Measurements from ENCODE around the gene PARG.
"Not testable (repeated sequence)": the region's sequence is repeated elsewhere in the genome, so short reads cannot be mapped to it uniquely, and the experiment has no call there.

PARG gene

DNA sequence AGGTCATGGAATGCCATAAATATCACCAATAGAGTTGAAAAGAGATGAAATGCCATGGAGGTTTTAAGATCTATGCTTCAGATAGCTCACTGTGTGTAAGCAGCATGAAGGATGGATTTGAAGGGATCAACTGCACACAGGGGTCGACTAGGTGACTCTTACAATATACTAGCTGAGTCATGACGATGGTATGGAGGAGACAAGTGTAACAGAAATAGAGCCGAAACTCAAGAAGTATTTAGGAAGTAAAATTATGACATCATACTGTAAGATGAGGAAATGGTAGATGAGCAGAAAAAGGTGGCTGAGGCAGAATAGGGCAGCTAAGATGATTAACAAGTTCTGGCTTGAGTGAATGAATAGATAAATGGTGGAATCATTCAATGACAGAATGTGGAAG lies 38.0 kb downstream of the PARG start:
- not testable (repeated sequence) for DNase-seq (ENCODE audit: low read depth in 2 of 2)

DNA sequence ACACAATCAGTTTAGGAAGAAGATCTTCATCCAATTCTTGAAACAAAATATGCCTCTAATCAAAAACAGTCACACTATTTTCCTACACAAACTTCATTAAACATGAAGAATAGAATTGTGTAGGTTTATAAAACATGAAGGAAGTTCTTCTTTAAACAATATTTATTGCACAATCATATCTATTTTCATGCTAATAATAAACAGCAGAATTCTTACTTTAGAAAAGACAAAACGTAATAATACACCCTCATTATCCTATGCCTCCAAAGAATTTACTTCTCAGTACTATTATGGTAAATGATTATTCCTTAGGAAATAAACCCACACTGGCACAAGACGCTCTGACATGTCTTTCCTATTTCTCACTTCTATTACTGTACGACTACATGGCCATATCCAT lies 41.4 kb downstream of the PARG start:
- DNase-seq (ENCODE audit: low read depth in 2 of 2): not testable (repeated sequence)

DNA sequence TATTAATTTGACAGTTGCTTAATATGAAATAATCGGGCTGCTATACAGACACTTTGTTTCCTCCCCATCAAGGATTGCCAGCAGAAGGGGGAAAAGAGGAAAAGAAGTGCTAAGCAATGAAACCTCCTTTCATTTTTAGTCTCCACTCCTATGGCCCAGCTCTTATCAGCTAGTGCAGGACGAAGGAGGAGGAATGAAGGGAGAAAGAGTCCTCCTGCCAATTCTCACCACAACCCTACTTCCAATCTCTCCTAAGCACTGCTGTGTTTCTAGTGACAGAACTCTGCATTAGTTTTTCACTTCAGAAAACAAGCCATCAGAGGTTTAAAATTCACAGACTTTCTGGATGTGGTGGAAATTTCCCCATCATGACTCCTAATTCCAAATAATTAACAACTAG lies 41.8 kb downstream of the PARG start:
- DNase-seq (ENCODE audit: low read depth in 2 of 2): not testable (repeated sequence)

- DNase-seq (ENCODE audit: low read depth in 2 of 2): not testable (repeated sequence)
Observed at GRCh38 chr10:49890025-49890424, 51.8 kb downstream of the PARG start.

DNA sequence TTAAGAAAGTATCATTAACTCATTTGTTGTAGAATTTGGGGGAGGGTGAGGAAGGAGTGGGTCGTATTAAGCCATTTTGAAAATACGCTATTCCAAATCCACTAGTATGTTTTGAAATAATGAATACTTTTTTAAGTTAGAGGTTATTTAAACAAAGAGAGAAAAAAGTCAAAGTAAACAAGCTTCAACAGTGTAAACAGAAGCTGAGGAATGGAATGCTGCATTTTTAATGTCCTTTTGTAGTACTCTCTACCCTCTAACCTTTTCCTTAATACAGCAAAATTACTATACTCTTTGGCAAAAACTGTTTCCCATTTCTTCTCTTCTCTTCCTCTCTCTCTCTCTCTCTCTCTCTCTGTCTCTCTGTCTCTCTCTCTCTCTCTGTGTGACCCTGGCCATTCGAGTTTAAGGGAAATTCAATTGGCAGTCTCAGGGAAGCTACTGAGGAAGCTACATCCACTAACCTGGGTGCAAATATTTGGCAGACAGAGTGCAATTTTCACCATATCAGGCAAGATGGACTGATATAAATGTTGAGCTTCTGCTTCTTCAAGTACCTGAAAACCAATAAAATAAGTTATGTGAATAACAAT lies 57.0 kb downstream of the PARG start:
- not testable (repeated sequence) for DNase-seq (ENCODE audit: low read depth in 2 of 2)

GRCh38 chr10:49883852-49884251 lies 58.0 kb downstream of the PARG start:
- DNase-seq (ENCODE audit: low read depth in 2 of 2): not testable (repeated sequence)

DNA sequence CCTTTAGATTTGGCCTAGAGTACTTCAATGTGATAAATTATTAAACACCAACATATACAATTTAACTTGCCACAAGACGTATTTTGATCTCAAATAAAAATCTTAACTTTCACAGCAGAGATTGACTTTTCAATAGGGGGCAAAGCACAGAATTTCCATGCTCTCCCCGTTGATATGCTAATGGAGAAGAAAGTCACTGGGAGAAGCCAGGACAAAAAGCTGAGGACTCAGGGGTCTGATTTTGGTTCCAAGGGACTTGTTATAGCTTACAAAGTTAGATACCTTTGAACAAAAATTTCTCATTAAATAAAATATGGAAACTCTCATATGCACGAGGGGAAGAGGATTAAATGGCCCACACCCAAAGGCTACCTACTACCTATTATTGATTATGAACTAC lies 59.5 kb downstream of the PARG start:
- not testable (repeated sequence) for DNase-seq (ENCODE audit: low read depth in 2 of 2)

DNA sequence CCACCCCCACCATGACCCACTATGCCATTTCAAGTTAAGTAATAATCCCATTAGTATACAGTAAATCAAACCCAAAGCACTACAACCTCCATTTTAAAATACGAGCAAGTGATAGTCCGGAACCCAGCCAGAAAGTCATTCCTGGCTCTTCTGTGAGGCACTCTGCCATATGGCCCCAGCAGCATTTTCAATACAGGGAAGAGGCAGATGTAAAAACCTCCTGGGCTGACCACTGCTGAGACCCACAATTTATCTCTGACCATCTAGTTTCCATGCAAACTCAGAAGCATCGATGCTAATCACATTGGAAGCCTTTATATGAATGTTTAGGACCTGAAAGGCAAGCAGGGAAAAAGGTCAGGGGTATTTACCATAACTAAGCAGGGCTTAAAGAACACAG lies 69.1 kb downstream of the PARG start:
- DNase-seq (ENCODE audit: low read depth in 2 of 2): not testable (repeated sequence)

DNA sequence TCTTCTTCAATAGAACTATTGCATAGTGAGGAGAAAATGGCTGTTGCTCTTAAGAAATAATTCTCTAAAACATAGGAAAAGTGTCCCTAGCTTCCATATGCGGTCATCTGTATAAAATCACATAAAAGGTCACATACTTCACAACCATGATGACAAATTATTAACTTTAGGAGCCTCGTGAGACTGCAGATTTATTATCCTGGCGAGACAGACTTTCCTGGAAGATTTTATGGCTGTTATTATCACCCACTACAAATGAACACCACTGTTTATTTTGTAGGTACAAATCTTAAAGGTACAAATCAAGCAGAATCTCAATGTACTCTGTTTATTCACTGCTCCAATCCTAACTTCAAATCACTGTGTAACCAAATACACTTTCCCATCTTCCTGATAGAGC lies 70.4 kb downstream of the PARG start:
- not testable (repeated sequence) for DNase-seq (ENCODE audit: low read depth in 2 of 2)

GRCh38 chr10:49859933-49860332 lies 81.9 kb downstream of the PARG start:
- DNase-seq (ENCODE audit: low read depth in 2 of 2): not testable (repeated sequence)

DNA sequence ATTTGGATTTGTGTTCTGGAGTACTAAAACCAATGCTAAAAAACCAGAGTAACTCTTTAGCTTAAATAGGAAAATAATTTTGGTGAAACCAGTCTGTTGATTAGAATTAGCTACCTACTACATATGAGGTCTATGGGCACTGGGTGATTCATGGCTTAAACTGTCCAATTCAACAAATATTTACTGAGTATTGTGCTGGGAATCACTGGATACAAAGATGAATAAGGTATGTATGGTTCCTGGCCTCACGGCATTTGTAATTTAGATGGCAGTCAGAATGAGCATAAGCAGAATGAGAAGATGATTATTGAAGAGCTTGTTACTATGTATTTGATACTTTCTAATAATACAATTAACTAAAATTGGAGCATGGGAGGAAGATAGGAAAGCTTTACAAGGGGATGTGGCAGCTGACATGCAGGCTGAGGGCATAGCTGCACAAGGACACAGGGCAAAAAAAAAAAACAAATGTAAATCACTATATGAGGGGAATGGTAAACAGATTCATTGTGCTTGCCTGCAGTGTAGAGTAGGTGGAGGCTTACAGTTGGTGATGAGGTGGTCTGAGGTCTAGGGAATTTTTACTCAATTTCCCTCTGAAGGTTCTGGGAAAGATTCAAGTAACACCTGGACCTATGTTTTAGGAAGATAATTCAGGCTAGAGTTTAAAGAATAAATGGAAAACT lies 83.0 kb downstream of the PARG start:
- DNase-seq (ENCODE audit: low read depth in 2 of 2): not testable (repeated sequence)

- DNase-seq (ENCODE audit: low read depth in 2 of 2): not testable (repeated sequence)
Observed at GRCh38 chr10:49849520-49849919, 92.3 kb downstream of the PARG start.

DNA sequence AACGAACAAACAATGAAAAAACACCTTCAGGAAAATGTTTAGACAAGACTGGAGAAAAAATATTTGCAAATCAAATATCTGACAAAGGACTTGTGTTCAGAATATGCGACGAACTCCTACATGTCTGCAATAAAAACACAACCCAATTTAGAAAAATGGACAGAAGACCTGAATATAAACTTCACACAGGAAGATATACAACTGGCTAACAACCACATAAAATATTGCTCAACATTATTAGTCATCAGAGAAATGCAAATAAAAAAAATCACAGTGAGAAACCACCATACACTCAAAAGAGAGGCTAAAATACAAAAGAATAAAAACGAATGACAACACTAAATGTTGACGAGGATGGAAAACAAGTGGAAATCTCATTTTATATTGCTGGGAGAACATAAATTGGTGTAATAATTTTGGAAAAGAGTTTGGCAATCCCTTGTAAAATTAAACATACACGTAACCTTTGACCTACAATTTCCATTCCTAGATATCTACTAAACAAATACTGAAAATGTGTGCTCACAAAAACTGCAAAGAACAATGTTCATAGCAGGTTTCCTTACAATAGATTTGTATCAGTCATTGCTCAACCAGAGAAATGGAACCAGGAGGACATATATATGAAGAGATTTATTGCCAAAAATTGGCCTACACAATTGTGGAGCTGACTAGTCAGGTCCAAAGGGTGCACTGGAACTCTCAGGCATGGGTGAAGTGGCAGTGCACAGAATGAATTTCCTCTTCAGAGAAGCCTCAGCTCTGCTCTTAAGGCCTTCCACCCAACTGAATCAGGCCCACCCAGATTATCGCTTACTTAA lies 96.8 kb downstream of the PARG start:
- DNase-seq (ENCODE audit: low read depth in 2 of 2): no peak

DNA sequence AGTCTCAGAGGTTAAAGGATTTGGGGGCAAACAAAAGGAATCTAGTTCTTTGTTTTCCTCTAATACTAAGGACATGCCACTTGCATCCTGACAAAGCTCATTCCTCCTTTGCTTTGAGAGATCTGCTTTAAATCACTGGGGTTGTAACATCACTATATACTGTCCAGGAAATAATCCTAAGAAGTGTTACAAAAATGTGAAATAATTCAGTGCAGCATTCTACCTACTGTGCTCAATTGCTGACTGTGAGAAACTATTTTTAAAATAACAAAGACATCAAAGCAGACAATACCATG lies 99.5 kb downstream of the PARG start:
- not testable (repeated sequence) for DNase-seq (ENCODE audit: low read depth in 2 of 2)

GRCh38 chr10:49841615-49842332 lies 100.1 kb downstream of the PARG start:
- no peak for DNase-seq (ENCODE audit: low read depth in 2 of 2)

DNA sequence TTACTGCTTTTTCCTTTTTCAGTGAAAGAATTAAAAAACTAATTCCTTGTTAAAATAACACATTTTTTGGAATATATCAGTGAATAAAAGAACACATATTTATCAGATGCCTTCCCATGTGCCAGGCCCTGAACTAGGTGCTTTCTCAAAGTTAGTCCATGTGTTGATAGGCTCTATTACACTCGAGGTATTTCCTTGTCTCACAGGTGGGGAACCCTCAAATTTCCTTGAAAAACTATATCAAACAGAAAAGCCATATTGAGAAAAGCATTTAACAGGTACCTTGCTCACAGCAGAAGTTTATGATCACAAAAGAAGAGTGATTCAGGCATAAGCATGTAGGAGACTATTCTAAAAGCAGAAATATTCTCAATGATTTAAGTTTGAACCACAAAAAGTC lies 104.1 kb downstream of the PARG start:
- no peak for DNase-seq (ENCODE audit: low read depth in 2 of 2)

- no peak for DNase-seq (ENCODE audit: low read depth in 2 of 2)
Observed at GRCh38 chr10:49837051-49837478, 104.8 kb downstream of the PARG start.

- no peak for DNase-seq (ENCODE audit: low read depth in 2 of 2)
Observed at GRCh38 chr10:49834976-49835375, 106.9 kb downstream of the PARG start.

DNA sequence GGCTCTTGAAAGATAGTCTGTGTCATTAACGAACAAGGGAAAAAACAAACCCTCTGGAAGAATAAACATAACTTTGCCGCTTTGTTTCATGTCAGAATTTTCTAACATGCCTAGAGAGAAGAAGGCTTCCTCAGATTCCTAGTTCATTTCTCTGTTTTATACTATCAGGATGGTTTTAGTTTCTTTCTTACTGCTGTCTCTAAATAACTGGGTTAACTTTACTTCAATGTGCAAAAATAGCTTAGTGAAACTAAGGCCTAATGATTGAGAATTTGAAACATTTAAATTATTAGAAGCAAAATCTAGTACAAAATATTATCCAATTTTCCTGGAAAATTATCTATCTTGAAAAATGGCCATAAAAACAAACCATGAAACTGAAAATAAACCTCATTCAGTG lies 107.6 kb downstream of the PARG start:
- no peak for DNase-seq (ENCODE audit: low read depth in 2 of 2)

DNA sequence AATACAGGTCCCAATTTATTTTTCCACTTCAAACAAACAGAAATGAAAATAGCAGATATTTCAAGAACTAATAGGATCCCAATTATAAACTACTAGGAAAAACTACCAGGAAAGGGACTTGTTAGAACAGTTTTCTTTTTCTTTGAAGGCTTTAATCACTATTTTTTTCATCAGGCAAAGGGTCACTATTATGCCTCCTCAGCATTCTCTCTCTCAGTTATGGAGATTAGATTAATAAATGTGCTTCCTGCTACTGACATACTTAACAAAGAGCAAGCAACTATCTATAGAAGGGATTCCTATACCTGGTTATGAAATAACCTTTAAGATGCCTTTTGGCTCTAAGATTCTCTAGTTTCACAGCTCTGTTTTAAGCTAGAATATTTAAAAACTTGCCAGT lies 108.7 kb downstream of the PARG start:
- no peak for DNase-seq (ENCODE audit: low read depth in 2 of 2)

- no peak for DNase-seq (ENCODE audit: low read depth in 2 of 2)
Observed at GRCh38 chr10:49831352-49832035, 110.3 kb downstream of the PARG start.

- DNase-seq (ENCODE audit: low read depth in 2 of 2): no peak
Observed at GRCh38 chr10:49830846-49831245, 111.0 kb downstream of the PARG start.

Measured in stimulated activated CD8-positive, alpha-beta memory T cell treated with anti-CD3 and anti-CD28 coated beads, Interleukin-2, amount 100 ng/mL, for 1 hour (primary cell).